Measurements from ENCODE around the gene CD7.

GRCh38 chr17:82321947-82322466, 4.6 kb upstream of the CD7 start:
- TF ChIP-seq EZH2 (IDR thresholded peaks at IDR 0.05), result no peak
- TF ChIP-seq POLR2AphosphoS5 (IDR thresholded peaks at IDR 0.05; ENCODE audit: borderline replicate concordance, low read depth, low read length), result no peak

Measured in SK-N-MC (cell line).